HL-60 (cell line): Measurements from ENCODE around the gene PLAGL1.

Experiments used
- GABPA ChIP-seq: IDR thresholded peaks from 2 replicates; pipeline ENCODE4 v1.6.1; 2012; ENCODE audit warnings: low read depth
- POLR2AphosphoS5 ChIP-seq: IDR thresholded peaks from 2 replicates; pipeline ENCODE4 v1.6.1; 2012; ENCODE audit warnings: low read depth
- TF ChIP-seq, protein P1 (sequence below): IDR thresholded peaks from one replicate; pipeline ENCODE4 v1.5.1; 2011; ENCODE audit warnings: low read length, control low read depth, inconsistent platforms; ENCODE audit not compliant: insufficient read depth
- TF ChIP-seq, protein P2 (sequence below): IDR thresholded peaks from 2 replicates; pipeline ENCODE4 v1.6.1; 2012; ENCODE audit warnings: low read depth; ENCODE audit not compliant: insufficient replicate concordance

GRCh38 chr6:144006736-144007477 lies 1.2 kb downstream of the PLAGL1 start:
- TF ChIP-seq, protein P1, sequence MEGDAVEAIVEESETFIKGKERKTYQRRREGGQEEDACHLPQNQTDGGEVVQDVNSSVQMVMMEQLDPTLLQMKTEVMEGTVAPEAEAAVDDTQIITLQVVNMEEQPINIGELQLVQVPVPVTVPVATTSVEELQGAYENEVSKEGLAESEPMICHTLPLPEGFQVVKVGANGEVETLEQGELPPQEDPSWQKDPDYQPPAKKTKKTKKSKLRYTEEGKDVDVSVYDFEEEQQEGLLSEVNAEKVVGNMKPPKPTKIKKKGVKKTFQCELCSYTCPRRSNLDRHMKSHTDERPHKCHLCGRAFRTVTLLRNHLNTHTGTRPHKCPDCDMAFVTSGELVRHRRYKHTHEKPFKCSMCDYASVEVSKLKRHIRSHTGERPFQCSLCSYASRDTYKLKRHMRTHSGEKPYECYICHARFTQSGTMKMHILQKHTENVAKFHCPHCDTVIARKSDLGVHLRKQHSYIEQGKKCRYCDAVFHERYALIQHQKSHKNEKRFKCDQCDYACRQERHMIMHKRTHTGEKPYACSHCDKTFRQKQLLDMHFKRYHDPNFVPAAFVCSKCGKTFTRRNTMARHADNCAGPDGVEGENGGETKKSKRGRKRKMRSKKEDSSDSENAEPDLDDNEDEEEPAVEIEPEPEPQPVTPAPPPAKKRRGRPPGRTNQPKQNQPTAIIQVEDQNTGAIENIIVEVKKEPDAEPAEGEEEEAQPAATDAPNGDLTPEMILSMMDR: no peak
- TF ChIP-seq, protein P2, sequence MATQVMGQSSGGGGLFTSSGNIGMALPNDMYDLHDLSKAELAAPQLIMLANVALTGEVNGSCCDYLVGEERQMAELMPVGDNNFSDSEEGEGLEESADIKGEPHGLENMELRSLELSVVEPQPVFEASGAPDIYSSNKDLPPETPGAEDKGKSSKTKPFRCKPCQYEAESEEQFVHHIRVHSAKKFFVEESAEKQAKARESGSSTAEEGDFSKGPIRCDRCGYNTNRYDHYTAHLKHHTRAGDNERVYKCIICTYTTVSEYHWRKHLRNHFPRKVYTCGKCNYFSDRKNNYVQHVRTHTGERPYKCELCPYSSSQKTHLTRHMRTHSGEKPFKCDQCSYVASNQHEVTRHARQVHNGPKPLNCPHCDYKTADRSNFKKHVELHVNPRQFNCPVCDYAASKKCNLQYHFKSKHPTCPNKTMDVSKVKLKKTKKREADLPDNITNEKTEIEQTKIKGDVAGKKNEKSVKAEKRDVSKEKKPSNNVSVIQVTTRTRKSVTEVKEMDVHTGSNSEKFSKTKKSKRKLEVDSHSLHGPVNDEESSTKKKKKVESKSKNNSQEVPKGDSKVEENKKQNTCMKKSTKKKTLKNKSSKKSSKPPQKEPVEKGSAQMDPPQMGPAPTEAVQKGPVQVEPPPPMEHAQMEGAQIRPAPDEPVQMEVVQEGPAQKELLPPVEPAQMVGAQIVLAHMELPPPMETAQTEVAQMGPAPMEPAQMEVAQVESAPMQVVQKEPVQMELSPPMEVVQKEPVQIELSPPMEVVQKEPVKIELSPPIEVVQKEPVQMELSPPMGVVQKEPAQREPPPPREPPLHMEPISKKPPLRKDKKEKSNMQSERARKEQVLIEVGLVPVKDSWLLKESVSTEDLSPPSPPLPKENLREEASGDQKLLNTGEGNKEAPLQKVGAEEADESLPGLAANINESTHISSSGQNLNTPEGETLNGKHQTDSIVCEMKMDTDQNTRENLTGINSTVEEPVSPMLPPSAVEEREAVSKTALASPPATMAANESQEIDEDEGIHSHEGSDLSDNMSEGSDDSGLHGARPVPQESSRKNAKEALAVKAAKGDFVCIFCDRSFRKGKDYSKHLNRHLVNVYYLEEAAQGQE: no peak
- TF ChIP-seq POLR2AphosphoS5: no peak
- TF ChIP-seq GABPA: no peak
